Activated naive CD4-positive, alpha-beta T cell treated with anti-CD3 and anti-CD28 coated beads for 36 hours (primary cell): ENCODE measurements around the gene LRRC42. TPM values are rescaled to one million over a fixed set of nuclear protein-coding genes. Genes with fewer than 3 reads are reported as not detected.
"Not testable (repeated sequence)": the region's sequence is repeated elsewhere in the genome, so short reads cannot be mapped to it uniquely, and the experiment has no call there.

Experiments used
- CTCF ChIA-PET: fragments of 350-600 bp; sonication (Branson Sonifier 250); formaldehyde crosslinking; loops from one replicate; lab custom pipeline; 2021; ENCODE audit warnings: antibody characterized with exemption; lab: Charles Lee
- DNase-seq: peaks from one replicate; pipeline ENCODE4 v3.0.0-alpha.2; 2020
- H3K27ac Mint-ChIP-seq: one replicate; pipeline ENCODE4 v1.8.0; 2021; ENCODE audit warnings: mild to moderate bottlenecking, mixed read lengths
- H3K27me3 Mint-ChIP-seq: one replicate; pipeline ENCODE4 v1.8.0; 2021; ENCODE audit warnings: low read depth, mixed read lengths
- H3K36me3 Mint-ChIP-seq: one replicate; pipeline ENCODE4 v1.8.0; 2021; ENCODE audit warnings: low read depth, mixed read lengths
- H3K4me1 Mint-ChIP-seq: one replicate; pipeline ENCODE4 v1.8.0; 2021; ENCODE audit warnings: low read depth, mixed read lengths
- H3K4me3 Mint-ChIP-seq: one replicate; pipeline ENCODE4 v1.8.0; 2021; ENCODE audit warnings: mild to moderate bottlenecking, moderate library complexity, mixed read lengths
- H3K9me3 Mint-ChIP-seq: one replicate; pipeline ENCODE4 v1.8.0; 2021; ENCODE audit warnings: mixed read lengths
- intact Hi-C: fragments of 100-400 bp; cut with micrococcal nuclease; formaldehyde crosslinking; loops from one replicate; pipeline ENCODE4 v1.15.1; 2023
- total RNA-seq, 2 experiments: library from RNA; stranded (reverse); gene quantifications; one replicate each; pipeline ENCODE4 v1.2.3, GENCODE V29; 2021

LRRC42 gene
- total RNA-seq, 2 experiments from 2014 or later, result 19.9 to 21.3 TPM

DNA sequence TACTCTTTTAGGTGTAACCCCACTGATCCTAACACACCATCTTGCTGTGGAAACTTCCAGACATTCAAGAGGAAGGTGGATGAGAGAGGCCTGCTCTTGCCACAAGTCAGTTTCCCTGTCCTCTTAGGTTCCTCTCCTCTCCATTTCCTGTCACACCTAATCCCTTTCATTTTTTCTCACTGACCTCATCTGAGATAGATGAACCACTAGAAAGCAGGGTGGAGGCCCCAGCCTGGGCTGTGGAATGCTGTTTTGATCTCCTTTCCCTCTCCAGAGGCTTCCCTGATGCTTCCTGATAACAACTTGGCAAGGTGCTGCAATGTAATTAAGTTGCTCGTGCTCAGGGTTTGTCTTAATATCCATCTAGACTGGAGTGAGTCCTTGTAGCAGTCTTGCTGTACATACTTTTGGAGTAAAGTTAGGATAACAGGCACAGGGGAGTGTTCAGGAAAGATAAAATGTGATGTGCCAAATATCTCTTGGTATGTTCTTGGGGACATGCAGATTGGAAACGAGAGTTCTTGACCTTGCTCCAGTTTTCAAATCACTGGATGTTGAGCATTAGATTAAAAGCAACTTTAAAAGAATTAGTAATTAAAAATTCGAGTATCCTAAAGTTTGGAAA, 11.2 kb downstream of the LRRC42 start:
- CTCF ChIA-PET, result interaction anchor here (2.5 to 4.7 kb wide), 3 partner anchors 8 to 97 kb away, joined by 13 to 103 read pairs (median 27); no protein-coding TSS in a partner anchor
- no peak for DNase-seq
- Mint-ChIP-seq H3K36me3 (peaks cover 8% of the 10 kb centered on the region), H3K9me3 (no peaks in the 10 kb centered on the region), H3K4me3 (no peak overlapping the region), H3K27ac (no peak overlapping the region), H3K4me1 (peaks cover 11% of the 10 kb centered on the region), H3K27me3 (no peaks in the 10 kb centered on the region)
- intact Hi-C loops, result no loop called here

DNA sequence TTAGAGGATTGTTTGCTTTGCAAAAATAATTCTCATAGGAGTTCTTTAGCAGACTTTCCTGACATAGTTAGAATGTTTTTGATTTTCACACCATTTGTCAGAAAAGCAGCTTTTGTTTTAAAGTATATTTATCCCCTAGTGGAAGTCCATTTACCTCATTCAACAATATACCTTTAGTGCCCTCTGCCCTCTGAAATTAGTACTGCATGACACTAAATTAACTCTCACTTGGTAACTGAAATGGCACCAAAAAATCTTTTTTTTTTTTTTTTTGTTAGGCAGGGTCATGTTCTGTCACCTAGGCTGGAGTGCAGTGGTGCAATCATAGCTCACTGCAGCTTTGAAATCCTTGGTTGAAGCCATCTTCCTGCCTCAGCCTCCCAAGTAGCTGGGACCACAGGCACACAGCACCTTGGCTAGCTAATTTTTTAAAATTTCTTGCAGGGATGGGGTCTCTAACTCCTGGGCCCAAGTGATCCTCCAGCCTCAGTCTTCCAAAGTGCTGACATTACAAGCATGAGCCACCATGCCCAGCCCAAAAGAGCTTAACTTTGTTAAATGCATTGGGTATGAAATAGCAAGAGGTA, 13.6 kb downstream of the LRRC42 start:
- Mint-ChIP-seq H3K9me3 (no peaks in the 10 kb centered on the region), H3K4me3 (no peak overlapping the region), H3K4me1 (peaks cover 11% of the 10 kb centered on the region), H3K27me3 (no peaks in the 10 kb centered on the region), H3K36me3 (peaks cover 16% of the 10 kb centered on the region), H3K27ac (no peak overlapping the region)
- CTCF ChIA-PET, result interaction anchor here (0.6 to 4.7 kb wide), 34 partner anchors 10 to 1039 kb away, joined by 3 to 103 read pairs (median 4); partner anchors contain the start of genes BSND, IFT25 and LRRC42
- no peak for DNase-seq
- intact Hi-C loops, result loop anchor here (1.0 kb wide), 2 partner anchors 81 to 98 kb away; no protein-coding TSS in a partner anchor

DNA sequence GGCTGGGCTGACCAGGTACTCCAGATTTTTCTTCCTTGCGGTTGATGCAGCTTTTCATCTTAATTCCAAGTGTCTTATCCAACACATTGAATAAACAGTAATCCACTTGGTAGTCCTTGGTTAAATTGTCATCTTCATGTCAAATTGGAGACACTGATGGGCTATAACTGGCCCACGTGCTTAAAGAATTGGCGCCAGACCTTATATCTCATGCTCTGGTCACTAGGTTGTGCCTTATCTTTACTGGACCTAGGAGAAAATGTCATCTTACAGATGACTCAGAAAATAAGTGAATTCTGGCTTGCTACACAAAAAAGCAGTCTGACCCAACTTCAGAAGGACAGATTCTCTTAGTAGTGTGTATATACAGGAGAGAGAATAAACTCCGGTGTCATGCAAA, 16.2 kb downstream of the LRRC42 start:
- CTCF ChIA-PET, result interaction anchor here (0.7 kb wide), 1 partner anchor 84 kb away, joined by 3 read pairs; no protein-coding TSS in a partner anchor
- Mint-ChIP-seq H3K4me3 (no peak overlapping the region), H3K4me1 (peaks cover under 1% of the 10 kb centered on the region), H3K9me3 (no peaks in the 10 kb centered on the region), H3K27ac (no peak overlapping the region), H3K36me3 (peaks cover 25% of the 10 kb centered on the region), H3K27me3 (no peaks in the 10 kb centered on the region)
- intact Hi-C loops, result no loop called here
- DNase-seq, result no peak

DNA sequence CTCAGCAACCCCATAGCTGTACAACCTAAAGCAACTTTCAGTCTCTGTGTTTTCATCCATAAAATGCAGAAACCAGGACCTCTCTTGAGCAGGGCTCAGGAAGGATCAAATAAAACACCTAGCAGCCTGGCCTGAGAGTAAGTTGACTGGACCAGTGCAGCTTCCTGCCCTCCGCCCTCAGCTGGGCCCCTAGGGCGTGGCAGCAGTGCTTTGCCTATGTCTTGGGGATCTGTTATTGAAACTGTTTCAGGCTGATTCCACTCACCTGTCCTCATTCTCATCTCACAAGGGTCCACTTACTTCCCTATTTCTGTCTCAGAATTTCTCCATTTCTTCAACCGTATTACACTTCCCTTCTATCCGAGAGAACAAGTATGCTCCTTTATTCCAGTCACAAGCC, 17.3 kb downstream of the LRRC42 start:
- intact Hi-C loops, result no loop called here
- H3K36me3 Mint-ChIP-seq, result peaks cover 29% of the 10 kb centered on the region

DNA sequence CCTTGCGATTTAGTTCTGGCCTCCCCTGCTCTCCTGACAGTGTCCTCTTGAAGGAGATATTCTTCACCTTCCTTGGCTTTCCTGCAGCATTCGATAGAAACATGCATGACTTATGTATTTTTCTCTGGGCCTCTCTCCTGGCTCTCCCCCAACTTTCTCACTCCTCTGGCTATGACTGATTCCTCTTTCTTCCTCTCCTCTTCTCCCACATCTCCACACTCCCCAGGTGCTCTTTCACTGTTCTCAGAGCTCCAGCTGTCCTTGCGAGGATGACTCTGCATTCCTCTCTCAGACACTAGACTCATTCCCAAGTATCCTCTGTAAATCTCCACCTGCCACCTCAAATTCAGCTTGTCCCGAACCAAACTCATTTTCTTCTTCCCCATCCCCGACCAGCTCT, 18.0 kb downstream of the LRRC42 start:
- H3K4me1 Mint-ChIP-seq, result no peaks in the 10 kb centered on the region
- no peak overlapping the region for H3K27ac Mint-ChIP-seq
- no peak overlapping the region for H3K4me3 Mint-ChIP-seq
- H3K27me3 Mint-ChIP-seq, result no peaks in the 10 kb centered on the region
- CTCF ChIA-PET, result interaction anchor here (0.8 to 1.4 kb wide), 2 partner anchors 85 to 104 kb away, joined by 3 read pairs; no protein-coding TSS in a partner anchor
- H3K36me3 Mint-ChIP-seq, result peaks cover 32% of the 10 kb centered on the region
- no peaks in the 10 kb centered on the region for H3K9me3 Mint-ChIP-seq
- DNase-seq, result no peak
- intact Hi-C loops, result no loop called here

More for the DNA sequence above, 17.3 kb downstream of the LRRC42 start:
- Mint-ChIP-seq H3K4me3 (no peak overlapping the region), H3K9me3 (no peaks in the 10 kb centered on the region), H3K27ac (no peak overlapping the region), H3K27me3 (no peaks in the 10 kb centered on the region), H3K4me1 (no peaks in the 10 kb centered on the region)
- CTCF ChIA-PET, result interaction anchor here (1.4 kb wide), 1 partner anchor 85 kb away, joined by 3 read pairs; no protein-coding TSS in a partner anchor
- DNase-seq, result no peak

DNA sequence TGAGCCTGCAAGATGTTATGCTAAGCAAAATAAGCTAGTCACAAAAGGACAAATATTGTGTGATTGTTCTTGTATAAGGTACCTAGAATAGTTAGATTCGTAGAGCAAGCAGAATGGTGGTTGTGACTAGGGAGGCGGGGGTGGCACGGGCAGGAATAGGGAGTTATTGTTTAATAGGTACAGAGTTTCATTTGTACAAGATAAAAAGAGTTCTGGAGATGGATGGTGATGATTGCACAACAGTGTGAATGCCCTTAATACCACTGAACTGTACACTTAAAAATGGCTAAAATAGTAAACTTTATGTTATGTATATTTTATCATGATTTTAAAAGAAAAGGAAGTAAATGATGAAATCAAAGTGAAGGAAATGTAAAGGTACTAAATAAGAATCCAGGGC, 20.6 kb downstream of the LRRC42 start:
- CTCF ChIA-PET, result interaction anchor here (0.8 to 1.6 kb wide), 2 partner anchors 12 to 106 kb away, joined by 3 to 12 read pairs; no protein-coding TSS in a partner anchor
- H3K4me1 Mint-ChIP-seq, result no peaks in the 10 kb centered on the region
- no peak for DNase-seq
- H3K9me3 Mint-ChIP-seq, result no peaks in the 10 kb centered on the region
- no peak overlapping the region for H3K27ac Mint-ChIP-seq
- peaks cover 36% of the 10 kb centered on the region for H3K36me3 Mint-ChIP-seq
- no peaks in the 10 kb centered on the region for H3K27me3 Mint-ChIP-seq
- no peak overlapping the region for H3K4me3 Mint-ChIP-seq
- intact Hi-C loops, result no loop called here

DNA sequence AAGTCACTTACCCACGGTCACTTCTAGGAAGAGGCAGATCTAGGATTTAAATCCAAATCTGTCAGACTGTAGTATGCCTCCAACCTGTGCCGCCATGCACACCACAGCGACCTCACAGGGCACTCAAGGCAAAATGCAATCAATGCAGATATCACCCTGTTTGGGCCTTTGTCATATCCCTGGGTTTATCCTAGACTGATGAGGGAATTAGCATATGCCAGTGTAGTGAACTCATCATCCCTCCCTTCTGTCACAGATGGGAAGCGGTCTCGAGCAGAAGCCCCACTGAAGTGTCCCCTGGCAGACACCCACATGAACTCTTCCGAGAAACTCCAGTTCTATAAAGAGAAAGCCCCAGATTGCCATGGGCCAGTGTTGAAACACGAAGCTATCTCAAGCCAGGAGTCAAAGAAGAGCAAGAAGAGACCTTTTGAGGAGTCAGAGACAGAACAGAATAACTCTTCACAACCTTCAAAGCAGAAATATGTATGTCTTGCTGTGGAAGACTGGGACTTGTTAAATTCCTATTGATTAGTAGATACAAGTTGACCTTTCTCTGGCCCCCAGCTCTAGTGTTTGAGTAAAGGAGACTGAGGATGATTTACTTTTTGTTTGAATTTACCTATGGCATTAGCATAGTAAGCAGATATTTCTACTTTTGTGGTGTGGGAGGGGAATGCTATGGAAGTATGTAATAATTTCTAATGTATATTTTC, 21.4 kb downstream of the LRRC42 start:
- Mint-ChIP-seq H3K4me1 (no peaks in the 10 kb centered on the region), H3K27me3 (no peaks in the 10 kb centered on the region), H3K4me3 (no peak overlapping the region), H3K36me3 (peaks cover 31% of the 10 kb centered on the region), H3K9me3 (no peaks in the 10 kb centered on the region), H3K27ac (no peak overlapping the region)
- intact Hi-C loops, result no loop called here
- CTCF ChIA-PET, result interaction anchor here (0.6 kb wide), 1 partner anchor 359 kb away, joined by 3 read pairs; no protein-coding TSS in a partner anchor
- no peak for DNase-seq

DNA sequence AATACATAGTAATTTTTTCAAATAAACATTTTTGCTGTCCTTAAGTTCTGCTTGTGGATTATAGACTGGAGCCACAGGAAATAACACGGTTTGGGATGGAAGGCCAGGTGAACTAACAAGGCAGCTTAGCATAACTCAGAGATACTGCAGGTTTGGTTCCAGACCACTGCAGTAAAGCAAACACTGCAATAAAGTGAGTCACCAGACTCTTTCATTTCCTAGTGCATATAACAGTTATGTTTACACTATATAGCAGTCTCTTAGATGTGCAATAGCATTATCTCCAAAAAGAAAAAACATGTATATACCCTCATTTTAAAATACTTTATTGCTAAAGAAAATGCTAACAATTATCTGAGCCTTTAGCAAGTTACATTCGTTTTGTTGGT, 22.0 kb downstream of the LRRC42 start:
- Mint-ChIP-seq H3K27ac (no peak overlapping the region), H3K4me1 (no peaks in the 10 kb centered on the region), H3K4me3 (no peak overlapping the region), H3K9me3 (no peaks in the 10 kb centered on the region), H3K27me3 (no peaks in the 10 kb centered on the region), H3K36me3 (peaks cover 30% of the 10 kb centered on the region)
- intact Hi-C loops, result no loop called here
- CTCF ChIA-PET, result no interaction called here
- no peak for DNase-seq

DNA sequence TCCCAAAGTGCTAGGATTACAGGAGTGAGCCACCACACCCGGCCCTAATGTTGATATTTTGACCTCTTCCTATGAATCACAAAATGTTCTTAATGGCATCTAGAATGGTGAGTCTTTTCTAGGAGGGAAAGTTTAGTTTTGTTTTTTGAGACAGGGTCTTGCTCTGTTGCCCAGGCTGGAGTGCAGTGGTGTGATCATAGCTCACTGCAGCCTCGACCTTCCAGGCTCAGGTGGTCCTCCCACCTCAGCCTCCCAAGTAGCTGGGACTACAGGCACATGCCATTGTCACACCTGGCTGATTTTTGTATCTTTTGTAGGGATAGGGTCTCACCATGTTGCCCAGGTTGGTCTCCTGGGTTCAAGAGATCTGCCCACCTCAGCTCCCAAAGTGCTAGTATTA, 23.2 kb downstream of the LRRC42 start:
- H3K4me1 Mint-ChIP-seq, CTCF ChIA-PET, DNase-seq, H3K9me3 Mint-ChIP-seq, intact Hi-C loops, H3K4me3 Mint-ChIP-seq, H3K27me3 Mint-ChIP-seq, H3K27ac Mint-ChIP-seq: not testable (repeated sequence)
- peaks cover 23% of the 10 kb centered on the region for H3K36me3 Mint-ChIP-seq

DNA sequence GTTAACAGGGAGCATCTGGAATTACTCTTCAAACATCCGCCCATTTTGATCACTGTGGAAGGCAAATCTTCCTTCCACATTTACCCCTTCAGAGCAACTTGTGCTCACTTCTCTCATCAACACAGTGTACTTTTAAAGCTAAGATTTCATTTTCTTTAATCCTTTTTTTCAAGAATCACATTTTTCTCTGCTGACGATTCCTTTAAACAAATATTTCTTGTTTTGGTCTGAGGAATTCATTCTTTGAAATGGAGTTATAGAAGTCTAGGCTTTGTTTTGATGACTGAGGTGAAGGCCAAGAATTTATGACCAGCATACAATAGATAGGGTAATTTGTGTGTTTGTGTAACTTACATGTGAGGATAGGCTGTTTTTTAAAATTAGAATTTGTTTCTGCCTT, 25.6 kb downstream of the LRRC42 start:
- CTCF ChIA-PET, result interaction anchor here (0.6 to 1.1 kb wide), 2 partner anchors 12 to 39 kb away, joined by 3 read pairs; no protein-coding TSS in a partner anchor
- H3K36me3 Mint-ChIP-seq, result peaks cover 23% of the 10 kb centered on the region
- no peaks in the 10 kb centered on the region for H3K27me3 Mint-ChIP-seq
- H3K4me3 Mint-ChIP-seq, result no peak overlapping the region
- no peaks in the 10 kb centered on the region for H3K9me3 Mint-ChIP-seq
- no peak for DNase-seq
- H3K4me1 Mint-ChIP-seq, result no peaks in the 10 kb centered on the region
- no peak overlapping the region for H3K27ac Mint-ChIP-seq
- intact Hi-C loops, result no loop called here

DNA sequence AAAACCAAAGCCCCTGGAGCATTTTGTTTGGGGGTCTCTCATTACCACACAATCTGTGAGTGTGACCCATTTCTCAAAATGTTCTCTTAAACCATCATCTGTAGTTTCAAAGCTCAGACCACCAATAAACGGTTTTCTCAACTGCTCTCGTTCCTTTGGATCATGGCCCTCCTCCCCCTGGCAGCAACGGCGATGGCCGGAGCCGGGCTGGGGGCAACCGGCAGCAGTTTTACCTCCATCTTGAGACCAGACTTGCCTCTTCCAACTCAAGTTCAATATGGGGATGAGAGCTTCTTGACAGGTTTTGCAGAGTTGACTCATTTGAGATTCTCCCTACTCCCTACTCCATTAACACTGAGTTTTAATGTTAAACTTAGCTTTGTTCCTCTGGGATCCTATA, 29.7 kb downstream of the LRRC42 start:
- CTCF ChIA-PET, result interaction anchor here (0.7 to 1.2 kb wide), 2 partner anchors 17 to 115 kb away, joined by 3 read pairs; no protein-coding TSS in a partner anchor
- DNase-seq, result no peak
- Mint-ChIP-seq H3K4me3 (no peak overlapping the region), H3K27ac (no peak overlapping the region), H3K4me1 (no peaks in the 10 kb centered on the region), H3K27me3 (no peaks in the 10 kb centered on the region), H3K36me3 (peaks cover 6% of the 10 kb centered on the region), H3K9me3 (no peaks in the 10 kb centered on the region)
- intact Hi-C loops, result no loop called here
